Natural killer cell (primary cell): ENCODE measurements around the gene BSN. TPM values are rescaled to one million over a fixed set of nuclear protein-coding genes. Genes with fewer than 3 reads are reported as not detected.

ENCODE experiments used
- ATAC-seq, 3 donors: fragments of 150-1000 bp in 2 of 3; fragments of 200-7000 bp in 1 of 3; cut with Tn5 transposase; 1 replicate in 1 of 3; 2 replicates in 2 of 3; pipeline ENCODE4 v1.10.0; 2021; ENCODE audit warnings: mild to moderate bottlenecking in 2 of 3, moderate library complexity in 2 of 3
- DNase-seq, 2 donors: peaks; one replicate each; pipeline versions ENCODE4 v3.0.0 to v3.0.0-alpha.2; 2013 to 2021; ENCODE audit warnings: mixed read lengths in 1 of 2
- H3K27ac ChIP-seq: one replicate; pipeline ENCODE4 v1.5.1; 2013; ENCODE audit warnings: mild to moderate bottlenecking, low read length
- H3K27me3 ChIP-seq: one replicate; pipeline ENCODE4 v1.6.1; 2013; ENCODE audit warnings: low read length; ENCODE audit not compliant: control insufficient read depth, insufficient read depth
- H3K36me3 ChIP-seq: one replicate; pipeline ENCODE4 v1.6.1; 2013; ENCODE audit warnings: low read length; ENCODE audit not compliant: control insufficient read depth, insufficient read depth
- H3K4me1 ChIP-seq: one replicate; pipeline ENCODE4 v1.6.1; 2013; ENCODE audit warnings: low read length; ENCODE audit not compliant: control insufficient read depth, insufficient read depth
- H3K4me3 ChIP-seq: one replicate; pipeline ENCODE4 v1.5.1; 2013; ENCODE audit warnings: low read length
- H3K9me3 ChIP-seq: one replicate; pipeline ENCODE4 v1.6.1; 2013; ENCODE audit warnings: low read length; ENCODE audit not compliant: control insufficient read depth, insufficient read depth
- H3K27ac Mint-ChIP-seq, 2 donors: one replicate each; pipeline ENCODE4 v1.8.0; 2022; ENCODE audit warnings: mild to moderate bottlenecking in 2 of 2, mixed read lengths in 2 of 2, moderate library complexity in 1 of 2
- H3K27me3 Mint-ChIP-seq, 2 donors: one replicate each; pipeline ENCODE4 v1.8.0; 2022; ENCODE audit warnings: low read depth in 2 of 2, mixed read lengths in 2 of 2
- H3K36me3 Mint-ChIP-seq: one replicate; pipeline ENCODE4 v1.8.0; 2022; ENCODE audit warnings: mixed read lengths
- H3K4me1 Mint-ChIP-seq, 2 donors: one replicate each; pipeline ENCODE4 v1.8.0; 2022; ENCODE audit warnings: mixed read lengths in 2 of 2
- H3K4me3 Mint-ChIP-seq: one replicate; pipeline ENCODE4 v1.8.0; 2022; ENCODE audit warnings: mild to moderate bottlenecking, moderate library complexity, mixed read lengths
- H3K9me3 Mint-ChIP-seq, 2 donors: one replicate each; pipeline ENCODE4 v1.8.0; 2022; ENCODE audit warnings: mixed read lengths in 2 of 2
- CTCF ChIP-seq: fragments of 200-600 bp; IDR thresholded peaks from one replicate; pipeline ENCODE4 v1.8.0; 2022; ENCODE audit warnings: antibody characterized with exemption
- WGBS: methylation state at CpG from one replicate; pipeline ENCODE4 v1.1.7; 2013; ENCODE audit warnings: missing lambda C conversion rate; ENCODE audit not compliant: insufficient coverage; 5-methylcytosine and 5-hydroxymethylcytosine counted together
- intact Hi-C: fragments of 100-400 bp; cut with micrococcal nuclease; formaldehyde crosslinking; loops from one replicate; pipeline ENCODE4 v1.14.2; 2022
- total RNA-seq, 4 donors: library from RNA; stranded (reverse); fragments of 120-200 nt in 1 of 4; gene quantifications; one replicate each; pipeline versions ENCODE4 v1.2.3 to v1.2.4, GENCODE V29; 2013 to 2022

BSN gene
- total RNA-seq, 3 donors from 2014 or later (not counting 1 experiment from before 2014, with no cell fraction given) = 0.33 to 0.41 (median 0.35) TPM

GRCh38 chr3:49536875-49537533, 17.3 kb upstream of the BSN start:
- H3K4me3 ChIP-seq = no peak overlapping the region
- Mint-ChIP-seq H3K27me3 (no peaks in the 10 kb centered on the region), H3K4me3 (no peak overlapping the region), H3K36me3 (no peaks in the 10 kb centered on the region), H3K9me3 (no peaks in the 10 kb centered on the region), H3K4me1 (peaks cover 6 to 9% of the 10 kb centered on the region in 2 donors), H3K27ac (no peak overlapping the region)
- H3K27me3 ChIP-seq = no peaks in the 10 kb centered on the region
- ATAC-seq = no peak
- intact Hi-C loops = no loop called here
- 95% methylated on average over 15 of the region's 16 CpGs for WGBS
- H3K27ac ChIP-seq = no peak overlapping the region
- no peak for DNase-seq
- peaks cover 11% of the 10 kb centered on the region for H3K4me1 ChIP-seq
- H3K36me3 ChIP-seq = peaks cover 14% of the 10 kb centered on the region
- no peak for TF ChIP-seq CTCF
- no peaks in the 10 kb centered on the region for H3K9me3 ChIP-seq

GRCh38 chr3:49539659-49540560, 14.4 kb upstream of the BSN start:
- Histone ChIP-seq H3K9me3 (no peaks in the 10 kb centered on the region), H3K27me3 (no peaks in the 10 kb centered on the region), H3K4me1 (peaks cover 11% of the 10 kb centered on the region), H3K27ac (peak overlapping the region; percentile 51), H3K4me3 (peak overlapping the region; percentile 51), H3K36me3 (peaks cover 2% of the 10 kb centered on the region)
- peak; percentile 79 for TF ChIP-seq CTCF
- WGBS = under 1% methylated on average over 63 of the region's 63 CpGs
- peaks cover 6 to 9% of the 10 kb centered on the region in 2 donors for H3K4me1 Mint-ChIP-seq
- intact Hi-C loops = loop anchor here (1.0 kb wide), 3 partner anchors 14 to 299 kb away; partner anchors contain the start of gene BSN
- peak overlapping the region; percentile 26 to 82 for H3K27ac Mint-ChIP-seq
- peaks cover 12 to 13% of the 10 kb centered on the region in 2 donors for H3K27me3 Mint-ChIP-seq
- ATAC-seq = peak; percentile 95 to 98 (median 97)
- H3K9me3 Mint-ChIP-seq = no peaks in the 10 kb centered on the region
- H3K36me3 Mint-ChIP-seq = no peaks in the 10 kb centered on the region
- peak; percentile 94 to 95 for DNase-seq
- peak overlapping the region; percentile 76 for H3K4me3 Mint-ChIP-seq

GRCh38 chr3:49552087-49552486, 2.2 kb upstream of the BSN start:
- Histone ChIP-seq H3K36me3 (no peaks in the 10 kb centered on the region), H3K27ac (no peak overlapping the region), H3K4me3 (no peak overlapping the region), H3K27me3 (peaks cover 21% of the 10 kb centered on the region), H3K4me1 (peaks cover 12% of the 10 kb centered on the region), H3K9me3 (no peaks in the 10 kb centered on the region)
- intact Hi-C loops = no loop called here
- Mint-ChIP-seq H3K27me3 (peaks cover 17 to 25% of the 10 kb centered on the region in 2 donors), H3K4me3 (peak overlapping the region; percentile 49), H3K27ac (no peak overlapping the region), H3K4me1 (peaks cover 6 to 8% of the 10 kb centered on the region in 2 donors), H3K36me3 (no peaks in the 10 kb centered on the region), H3K9me3 (no peaks in the 10 kb centered on the region)
- TF ChIP-seq CTCF = no peak
- ATAC-seq (no peak), DNase-seq (no peak)
